ENCODE measurements around the gene LRRC74A.

The LRRC74A gene

DNA sequence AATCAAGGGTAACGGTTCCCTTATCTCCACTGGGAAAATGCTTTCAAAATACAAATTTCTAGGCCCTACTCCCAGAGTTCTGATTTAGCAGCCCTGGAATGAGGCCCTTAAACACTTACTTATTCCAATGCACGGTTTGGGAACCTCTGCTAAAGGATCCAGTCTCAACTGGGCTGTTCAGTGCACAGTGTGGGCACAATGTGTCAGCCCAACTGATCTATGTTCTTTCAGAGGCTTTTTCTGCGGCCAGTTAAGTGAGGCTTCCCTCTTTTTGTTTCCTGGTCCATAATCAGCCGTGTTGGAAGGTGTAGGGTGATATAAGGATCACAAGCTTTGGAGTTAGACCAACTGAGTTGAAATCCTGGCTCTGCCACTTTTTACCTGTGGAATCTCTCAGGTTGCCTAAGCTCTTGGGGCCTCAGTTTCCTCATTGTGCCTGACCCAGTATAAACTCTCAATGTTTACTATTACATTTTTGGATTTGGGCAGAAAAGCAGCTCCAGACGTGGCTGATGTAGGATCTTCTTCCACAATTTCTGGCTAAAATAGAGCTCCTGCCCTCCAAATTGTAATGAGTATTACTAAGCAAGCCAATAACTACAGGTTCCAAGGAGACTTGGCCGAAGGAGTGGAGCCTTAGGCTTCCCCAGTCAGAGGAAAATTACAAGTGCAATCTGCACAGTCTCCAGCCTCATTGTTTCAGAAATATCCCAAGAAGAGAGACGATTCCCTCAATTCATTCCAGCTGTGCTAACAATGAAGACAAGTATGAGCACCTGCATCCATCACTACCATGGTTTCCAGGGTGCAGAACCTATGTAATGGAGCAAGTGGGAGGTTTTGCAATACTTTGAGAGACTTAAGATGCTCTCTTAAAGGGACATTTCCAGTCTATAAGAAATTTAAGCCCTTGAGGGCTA is 11.2 kb upstream of the LRRC74A start:
- DNase-seq (ENCODE audit: low read depth), result no peak
- no peak overlapping the region for H3K4me3 ChIP-seq (ENCODE audit: low read length)
- TF ChIP-seq, protein P1, sequence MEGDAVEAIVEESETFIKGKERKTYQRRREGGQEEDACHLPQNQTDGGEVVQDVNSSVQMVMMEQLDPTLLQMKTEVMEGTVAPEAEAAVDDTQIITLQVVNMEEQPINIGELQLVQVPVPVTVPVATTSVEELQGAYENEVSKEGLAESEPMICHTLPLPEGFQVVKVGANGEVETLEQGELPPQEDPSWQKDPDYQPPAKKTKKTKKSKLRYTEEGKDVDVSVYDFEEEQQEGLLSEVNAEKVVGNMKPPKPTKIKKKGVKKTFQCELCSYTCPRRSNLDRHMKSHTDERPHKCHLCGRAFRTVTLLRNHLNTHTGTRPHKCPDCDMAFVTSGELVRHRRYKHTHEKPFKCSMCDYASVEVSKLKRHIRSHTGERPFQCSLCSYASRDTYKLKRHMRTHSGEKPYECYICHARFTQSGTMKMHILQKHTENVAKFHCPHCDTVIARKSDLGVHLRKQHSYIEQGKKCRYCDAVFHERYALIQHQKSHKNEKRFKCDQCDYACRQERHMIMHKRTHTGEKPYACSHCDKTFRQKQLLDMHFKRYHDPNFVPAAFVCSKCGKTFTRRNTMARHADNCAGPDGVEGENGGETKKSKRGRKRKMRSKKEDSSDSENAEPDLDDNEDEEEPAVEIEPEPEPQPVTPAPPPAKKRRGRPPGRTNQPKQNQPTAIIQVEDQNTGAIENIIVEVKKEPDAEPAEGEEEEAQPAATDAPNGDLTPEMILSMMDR (conservative IDR thresholded peaks at IDR 0.05; ENCODE audit: low read depth, low read length), result no peak

DNA sequence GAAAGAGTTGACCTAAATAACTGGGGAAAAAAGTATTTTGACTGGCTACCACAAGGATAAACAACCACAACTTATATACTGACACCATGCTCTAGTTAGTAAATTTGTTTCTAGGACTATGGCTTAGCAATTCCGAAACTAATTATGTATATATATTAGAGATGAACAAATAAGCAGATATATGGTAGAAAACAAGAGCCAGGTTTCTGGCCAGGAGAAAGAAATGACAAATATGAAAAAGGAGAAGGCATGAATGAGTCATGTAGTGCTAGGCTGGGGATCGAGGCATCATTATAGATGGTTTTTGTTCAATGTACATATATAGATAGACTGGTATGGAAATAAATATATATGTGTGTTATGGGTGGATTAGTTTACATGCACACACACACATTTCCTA is 5.5 kb upstream of the LRRC74A start:
- TF ChIP-seq, protein P1 (conservative IDR thresholded peaks at IDR 0.05; ENCODE audit: low read depth, low read length), result no peak
- H3K4me3 ChIP-seq (ENCODE audit: low read length), result no peak overlapping the region
- DNase-seq (ENCODE audit: low read depth), result no peak

DNA sequence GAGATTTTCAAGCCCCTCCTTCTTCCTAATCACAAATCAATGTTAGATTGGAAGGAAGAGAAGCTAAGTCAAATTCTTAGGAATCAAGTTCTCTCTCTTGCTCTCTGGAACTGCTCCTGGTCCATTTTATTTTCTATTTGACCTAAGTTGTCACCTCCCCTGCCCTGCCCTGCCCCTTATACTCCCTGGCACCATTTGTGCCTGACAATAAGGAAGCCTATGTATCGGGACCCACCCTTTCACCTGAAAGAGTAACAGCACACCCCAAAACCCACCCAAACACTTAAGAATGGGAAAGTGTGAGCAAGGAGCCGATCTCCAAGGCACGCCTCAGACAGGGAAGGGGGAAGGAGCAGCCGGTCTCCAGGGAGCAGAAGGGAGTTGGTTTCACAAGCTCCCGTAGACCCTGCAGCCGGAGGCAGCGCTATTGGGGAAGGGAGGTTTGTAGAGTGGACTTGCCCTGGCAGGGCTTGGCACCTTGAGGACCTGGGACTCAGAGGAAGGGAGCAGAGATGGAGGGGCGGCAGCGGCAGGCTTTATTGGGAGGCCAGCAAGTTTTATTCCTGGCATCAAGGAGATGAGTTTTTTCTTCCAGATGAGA is 1.6 kb downstream of the LRRC74A start:
- TF ChIP-seq, protein P1 (conservative IDR thresholded peaks at IDR 0.05; ENCODE audit: low read depth, low read length), result no peak
- H3K4me3 ChIP-seq (ENCODE audit: low read length), result no peak overlapping the region
- no peak for DNase-seq (ENCODE audit: low read depth)

DNA sequence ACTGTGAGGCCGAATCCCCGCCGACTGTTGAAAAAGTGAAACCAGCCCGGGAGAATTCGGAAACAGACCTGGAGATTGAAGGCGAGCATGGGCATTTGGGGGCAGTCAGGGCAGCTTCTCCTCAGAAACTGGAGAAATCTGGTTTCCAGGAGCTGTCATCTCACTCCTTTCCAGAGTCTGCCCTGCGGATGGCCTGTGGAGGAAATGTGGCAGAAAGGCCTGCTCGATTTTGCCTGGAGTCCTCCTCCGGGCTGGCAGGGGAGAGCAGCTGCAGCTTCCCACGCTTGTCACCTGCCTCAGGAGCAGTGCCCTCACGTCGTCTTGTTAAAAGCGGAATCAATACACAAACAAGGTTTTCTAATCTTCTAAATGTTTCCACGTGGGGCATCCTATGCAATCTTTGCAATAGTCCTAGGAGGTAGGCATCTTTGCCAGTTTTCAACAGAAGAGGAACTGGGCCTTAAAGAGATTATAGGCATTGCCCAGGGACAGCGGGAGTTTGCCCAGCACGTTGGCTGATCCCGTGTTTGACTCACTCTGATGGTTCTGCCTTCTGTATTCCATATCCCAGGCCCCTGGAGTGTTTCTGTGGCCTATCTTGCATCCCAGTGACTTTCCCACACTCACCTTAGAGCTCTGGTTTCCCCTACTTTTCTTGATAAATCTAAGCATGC is 2.3 kb downstream of the LRRC74A start:
- DNase-seq (ENCODE audit: low read depth), result no peak
- TF ChIP-seq, protein P1 (conservative IDR thresholded peaks at IDR 0.05; ENCODE audit: low read depth, low read length), result no peak
- no peak overlapping the region for H3K4me3 ChIP-seq (ENCODE audit: low read length)

DNA sequence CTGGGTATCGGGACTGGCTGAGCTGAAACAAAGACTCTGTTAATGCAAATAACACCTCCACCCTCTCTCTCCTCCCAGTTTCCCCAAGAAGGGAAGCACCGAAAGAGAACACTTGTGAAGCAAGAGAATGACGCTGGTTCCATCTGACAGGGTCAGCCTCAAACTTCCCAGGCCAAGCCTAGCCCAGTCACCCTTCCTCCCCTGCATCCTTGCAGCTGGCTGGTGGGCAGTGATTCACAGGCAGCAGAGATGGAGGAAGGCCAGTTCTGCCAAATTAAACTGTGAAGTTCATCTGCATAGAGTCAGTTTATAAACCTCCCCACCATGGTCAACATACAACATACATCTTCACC is 2.8 kb downstream of the LRRC74A start:
- DNase-seq (ENCODE audit: low read depth), result no peak
- TF ChIP-seq, protein P1 (conservative IDR thresholded peaks at IDR 0.05; ENCODE audit: low read depth, low read length), result no peak
- H3K4me3 ChIP-seq (ENCODE audit: low read length), result no peak overlapping the region

DNA sequence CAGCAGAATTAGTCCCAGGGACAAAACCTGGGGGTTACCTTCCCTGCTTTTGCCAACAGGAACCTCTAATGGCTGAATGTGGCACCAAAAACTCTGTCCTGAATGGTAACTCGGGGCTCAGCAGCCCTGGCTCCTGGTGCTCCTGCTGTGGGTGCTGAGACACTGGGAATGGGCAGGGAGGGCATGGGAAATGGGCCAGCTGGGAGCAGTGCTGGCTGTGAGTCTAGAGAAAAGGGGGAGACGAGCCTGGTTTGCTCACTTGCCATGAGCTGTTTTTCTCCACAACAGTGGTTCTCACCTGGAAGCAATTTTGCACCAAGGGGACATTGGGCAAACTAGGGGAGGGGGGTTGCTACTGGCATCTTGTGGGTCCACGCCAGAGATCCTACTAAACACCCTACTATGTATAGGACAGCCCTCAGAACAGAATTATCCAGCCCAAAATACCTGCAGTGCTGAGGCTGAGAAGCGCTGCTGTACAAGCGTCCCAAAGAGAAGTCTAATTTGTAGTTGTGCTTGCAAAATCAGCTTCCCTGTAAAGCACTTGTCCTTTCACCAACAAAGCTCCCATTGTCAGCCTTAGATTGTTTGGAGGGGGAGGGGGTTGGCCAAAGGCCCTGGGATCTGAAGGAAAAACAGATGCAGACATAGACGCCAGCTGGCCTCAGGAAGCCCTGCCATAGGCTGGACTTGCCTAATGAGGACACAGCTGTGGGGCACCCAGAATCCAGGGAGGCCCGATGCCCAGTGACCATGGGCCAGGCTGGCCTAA is 3.6 kb downstream of the LRRC74A start:
- H3K4me3 ChIP-seq (ENCODE audit: low read length), result no peak overlapping the region
- DNase-seq (ENCODE audit: low read depth), result no peak
- TF ChIP-seq, protein P1 (conservative IDR thresholded peaks at IDR 0.05; ENCODE audit: low read depth, low read length), result no peak
